Lung (tissue), 16 donors: ENCODE data around the gene TBXT. TPM values are rescaled to one million over a fixed set of nuclear protein-coding genes. Genes with fewer than 3 reads are reported as not detected.
A peak's percentile ranks its signal among the peaks of the same experiment; 100 is the strongest.

ENCODE experiments used
- ATAC-seq: fragments of 200-7000 bp; cut with Tn5 transposase; one replicate; pipeline ENCODE4 v1.9.1; 2020; ENCODE audit warnings: moderate number of reproducible peaks; ENCODE audit not compliant: insufficient read depth, low FRiP score
- DNase-seq, 3 donors: peaks; one replicate each; pipeline ENCODE4 v3.0.0-alpha.2; 2013 to 2017
- H3K27ac ChIP-seq, 2 donors: one replicate each; pipeline ENCODE4 v1.5.1; 2013; ENCODE audit warnings: mild to moderate bottlenecking in 2 of 2, moderate library complexity in 2 of 2, control low read depth in 1 of 2, inconsistent platforms in 1 of 2, low read depth in 1 of 2, low read length in 1 of 2
- H3K27me3 ChIP-seq, 3 donors: one replicate each; pipeline ENCODE4 v1.5.1; 2013; ENCODE audit warnings: low read length in 2 of 3; ENCODE audit not compliant: control insufficient read depth in 3 of 3, insufficient read depth in 3 of 3
- H3K36me3 ChIP-seq, 4 donors: one replicate each; pipeline ENCODE4 v1.5.1; 2013; ENCODE audit warnings: low read length in 4 of 4, mild to moderate bottlenecking in 1 of 4, moderate library complexity in 1 of 4; ENCODE audit not compliant: control insufficient read depth in 4 of 4, insufficient read depth in 4 of 4
- H3K4me1 ChIP-seq, 5 donors: one replicate each; pipeline ENCODE4 v1.5.1; 2013; ENCODE audit warnings: low read length in 5 of 5, mild to moderate bottlenecking in 2 of 5, moderate library complexity in 1 of 5; ENCODE audit not compliant: control insufficient read depth in 5 of 5, insufficient read depth in 5 of 5
- H3K4me3 ChIP-seq: one replicate; pipeline ENCODE4 v1.5.1; 2013; ENCODE audit warnings: mild to moderate bottlenecking, control low read depth, moderate library complexity
- H3K9ac ChIP-seq, 2 donors: one replicate each; pipeline ENCODE4 v1.5.1; 2013; ENCODE audit warnings: low read length in 2 of 2, control low read depth in 1 of 2; ENCODE audit not compliant: insufficient read depth in 1 of 2
- H3K9me3 ChIP-seq, 4 donors: one replicate each; pipeline ENCODE4 v1.5.1; 2013; ENCODE audit warnings: low read length in 3 of 4, mild to moderate bottlenecking in 1 of 4, moderate library complexity in 1 of 4; ENCODE audit not compliant: control insufficient read depth in 4 of 4, insufficient read depth in 3 of 4
- CTCF ChIP-seq: IDR thresholded peaks from 2 replicates; pipeline ENCODE4 v1.5.1; 2012; ENCODE audit warnings: mild to moderate bottlenecking; ENCODE audit errors: control extremely low read depth, extremely low read depth
- WGBS, 2 donors: extraction: QIAGEN DNeasy Blood & Tissue Kit; methylation state at CpG; one replicate each; pipeline ENCODE4 v1.1.7; 2013; 5-methylcytosine and 5-hydroxymethylcytosine counted together
- long read RNA-seq, 5 donors: transcript quantifications; one replicate each; lab custom pipeline, GENCODE V29; 2026
- polyA plus RNA-seq, 2 donors: library from polyadenylated mRNA; stranded (reverse); fragments of 200-250 nt; gene quantifications; one replicate each; pipeline ENCODE4 v1.2.1, GENCODE V29; 2013
- total RNA-seq, 2 donors: library from RNA; depleted of rRNA in 1 of 2; stranded (reverse); fragments of >200 nt in 1 of 2; gene quantifications; one replicate each; pipeline ENCODE4 v1.2.1, GENCODE V29; 2014 to 2021
- donor health status: control.
- donor health status: control.
- donor health status: Bipolar disorder and iron deficiency.
- donor health status: healthy.
- donor health status: DM: yes; HTN: yes; CAD: no.

TBXT gene
- total RNA-seq = not detected
- polyA plus RNA-seq = not detected
- long read RNA-seq, donor 1 = 0 reads
- long read RNA-seq, donor 2 = 0 reads
- long read RNA-seq, donor 3 = 0 reads
- long read RNA-seq, donor 4 = 0 reads
- long read RNA-seq, donor 5 = 0 reads

GRCh38 chr6:166167801-166168615 lies at the start of gene TBXT:
TSS of gene TBXT (minus strand) at chr6:166167851. CDS start at chr6:166167591, 260 bp downstream.
- DNase-seq = no peak
- peaks cover 0 to 10% (median 0%) of the 10 kb centered on the region in 4 donors for H3K9me3 ChIP-seq
- no peak within 1 kb of the TSS for H3K9ac ChIP-seq
- H3K4me1 ChIP-seq = peaks cover 0 to 13% (median 0%) of the 10 kb centered on the region in 5 donors
- H3K4me3 ChIP-seq = no peak within 1 kb of the TSS
- no peak within 1 kb of the TSS for H3K27ac ChIP-seq
- no peak for ATAC-seq
- H3K36me3 ChIP-seq = no peaks in the 10 kb centered on the region
- peaks cover 34 to 93% (median 86%) of the 10 kb centered on the region in 3 donors for H3K27me3 ChIP-seq
- 1 to 2% methylated on average over 75 to 79 of the region's 79 CpGs for WGBS, 2 donors
- no peak for TF ChIP-seq CTCF

- no peak for TF ChIP-seq CTCF
- no peak overlapping the region for H3K4me3 ChIP-seq
- no peak overlapping the region for H3K27ac ChIP-seq
- H3K4me1 ChIP-seq = no peaks in the 10 kb centered on the region
- H3K36me3 ChIP-seq = no peaks in the 10 kb centered on the region
- no peak for ATAC-seq
- peaks cover 0 to 2% (median 1%) of the 10 kb centered on the region in 4 donors for H3K9me3 ChIP-seq
- H3K9ac ChIP-seq = no peak overlapping the region
- peak in 1 of 3 donors; percentile 55 for DNase-seq
- no peaks in the 10 kb centered on the region for H3K27me3 ChIP-seq
- whole genome bisulfite sequencing, 2 donors = 77 to 85% methylated on average over 3 of the region's 3 CpGs
Observed at GRCh38 chr6:166207284-166207561, 39.6 kb upstream of the TBXT start.

GRCh38 chr6:166206510-166207283 lies 39.0 kb upstream of the TBXT start:
- H3K9me3 ChIP-seq = peaks cover 0 to 2% (median 0%) of the 10 kb centered on the region in 4 donors
- H3K4me3 ChIP-seq = no peak overlapping the region
- peak in 2 of 3 donors; percentile 5 to 18 for DNase-seq
- no peaks in the 10 kb centered on the region for H3K4me1 ChIP-seq
- no peak for ATAC-seq
- no peaks in the 10 kb centered on the region for H3K27me3 ChIP-seq
- no peak overlapping the region for H3K9ac ChIP-seq
- 69 to 86% methylated on average over 8 of the region's 8 CpGs for WGBS, 2 donors
- TF ChIP-seq CTCF = no peak
- H3K36me3 ChIP-seq = no peaks in the 10 kb centered on the region
- no peak overlapping the region for H3K27ac ChIP-seq
